ENCODE results near the gene TLR1. TPM values are rescaled to one million over a fixed set of nuclear protein-coding genes. Genes with fewer than 3 reads are reported as not detected.

The TLR1 gene
- total RNA-seq, 1 donor from 2014 or later, result 1.9 TPM

Other genes with a start within 250 kb of the TLR1 start
- 1.8 and 1.9 TPM in 2 replicates for gene KLF3, start 140.6 kb downstream of the TLR1 start, total RNA-seq
- not detected in 2 replicates for gene TLR10, start 21.8 kb downstream of the TLR1 start, total RNA-seq
- 1.3 and 1.7 TPM in 2 replicates for gene TLR6, start 52.0 kb upstream of the TLR1 start, total RNA-seq
- gene FAM114A1, start 63.0 kb upstream of the TLR1 start, total RNA-seq, result 0.22 and 0.49 TPM in 2 replicates
- gene TMEM156, start 227.6 kb upstream of the TLR1 start, total RNA-seq, result 27.7 and 29.4 TPM in 2 replicates

Data from activated T-helper 1 cell treated with anti-CD3 and anti-CD28 coated beads, Interleukin-12 subunit alpha, Interleukin-12 subunit beta, Interleukin-2, Interleukin-4 antibody, amounts not matched to agents 30 ng/mL and 10 ng/mL and 1 ng/mL, durations not matched to agents 14 hours and 24 hours and 36 hours (primary cell).